Right cardiac atrium (tissue), 5 donors: Measurements from ENCODE around the gene F13A1. TPM values are rescaled to one million over a fixed set of nuclear protein-coding genes. Genes with fewer than 3 reads are reported as not detected.

ENCODE experiments used
- ATAC-seq, 2 donors: fragments of 200-7000 bp; cut with Tn5 transposase; one replicate each; pipeline versions ENCODE4 v1.8.0 to v1.9.1; 2020; ENCODE audit warnings: moderate library complexity in 2 of 2, mild to moderate bottlenecking in 1 of 2
- DNase-seq, 3 donors: peaks; one replicate each; pipeline ENCODE4 v3.0.0-alpha.2; 2020
- H3K27ac ChIP-seq: one replicate; pipeline ENCODE4 v1.5.1; 2013; ENCODE audit warnings: mild to moderate bottlenecking, low read length, control low read depth, moderate library complexity
- H3K27me3 ChIP-seq: one replicate; pipeline ENCODE4 v1.6.1; 2013; ENCODE audit not compliant: control insufficient read depth, insufficient read depth
- H3K4me1 ChIP-seq: one replicate; pipeline ENCODE4 v1.6.1; 2013; ENCODE audit warnings: low read length; ENCODE audit not compliant: control insufficient read depth, insufficient read depth
- H3K4me3 ChIP-seq: one replicate; pipeline ENCODE4 v1.5.1; 2013; ENCODE audit warnings: low read length, control low read depth
- H3K9me3 ChIP-seq: one replicate; pipeline ENCODE4 v1.6.1; 2013; ENCODE audit warnings: low read length; ENCODE audit not compliant: control insufficient read depth
- WGBS: extraction: QIAGEN DNeasy Blood & Tissue Kit; methylation state at CpG from one replicate; pipeline ENCODE4 v1.1.7; 2013; 5-methylcytosine and 5-hydroxymethylcytosine counted together
- intact Hi-C, 4 donors: fragments of 100-400 bp; cut with DNase I; formaldehyde crosslinking; loops; one replicate each; pipeline versions ENCODE4 v1.11.0 to v1.14.0; 2022 to 2023
- polyA plus RNA-seq: library from polyadenylated mRNA; stranded (reverse); fragments of 200-250 nt; gene quantifications from one replicate; pipeline ENCODE4 v1.2.3, GENCODE V29; 2013
- total RNA-seq, 4 donors: library from RNA; stranded (reverse); fragmentation: NEBNext Ultra II Directional; extraction: Animal tissue kit (Norgen Biotek cat#: 25700); gene quantifications; one replicate each; pipeline ENCODE4 v1.2.1, GENCODE V29; 2021
- donor health status: healthy with polysubstance abuse.
- donor health status: DM: no; HTN: yes; CAD: no.
- donor health status: DM: no; HTN: no; CAD: no.
- donor health status: DM: no; HTN: yes; CAD: no; lungs with severe emphysema.
- donor health status: DM: yes; HTN: yes; CAD: no.

Gene F13A1
- total and polyA plus RNA-seq, 5 donors = 9.4 to 140 (median 80.1) TPM

DNA sequence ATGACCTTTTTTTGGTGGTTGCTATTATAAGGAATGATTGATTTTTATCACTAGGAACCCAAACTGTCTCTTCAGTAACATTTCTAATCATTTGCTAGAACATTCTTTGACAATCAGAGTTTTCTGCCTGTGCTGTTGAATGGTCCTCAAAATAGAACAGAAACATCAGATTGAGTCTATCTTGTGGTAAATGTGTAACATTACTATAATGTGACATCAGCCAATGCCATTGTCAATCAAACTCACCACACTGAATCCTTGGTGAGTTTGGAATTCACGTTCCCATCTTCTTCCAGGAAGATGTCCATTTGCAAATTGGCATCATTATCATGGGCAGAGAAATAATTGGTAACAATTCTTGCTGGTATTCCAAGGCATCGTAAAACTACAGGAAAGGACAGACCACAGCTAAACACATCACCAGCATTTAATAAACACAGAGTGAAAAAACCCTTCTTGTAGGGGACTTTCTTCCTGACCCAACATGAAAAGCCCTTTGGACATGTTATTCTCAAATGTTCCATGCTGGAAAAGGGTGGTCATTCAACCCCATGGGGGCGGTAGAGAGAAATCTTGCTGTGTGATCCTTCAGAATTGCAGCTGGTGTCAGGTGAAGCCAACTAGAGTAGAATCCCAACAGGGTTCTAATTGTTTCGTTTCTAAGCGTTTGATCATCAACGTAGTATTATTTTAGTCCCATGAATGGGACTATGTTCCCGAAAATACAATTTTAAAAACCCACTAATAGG lies 98.5 kb downstream of the F13A1 start:
- Histone ChIP-seq H3K27ac (no peak overlapping the region), H3K9me3 (no peaks in the 10 kb centered on the region), H3K4me1 (no peaks in the 10 kb centered on the region), H3K27me3 (no peaks in the 10 kb centered on the region), H3K4me3 (no peak overlapping the region)
- intact Hi-C loops = no loop called here
- 48% methylated on average over 7 of the region's 7 CpGs for WGBS
- no peak for ATAC-seq
- no peak for DNase-seq

GRCh38 chr6:6220718-6221117 lies 99.7 kb downstream of the F13A1 start:
- H3K9me3 ChIP-seq = no peaks in the 10 kb centered on the region
- no peak overlapping the region for H3K4me3 ChIP-seq
- WGBS = 62% methylated on average over 2 of the region's 2 CpGs
- ATAC-seq (no peak), DNase-seq (no peak)
- H3K27ac ChIP-seq = no peak overlapping the region
- no peaks in the 10 kb centered on the region for H3K27me3 ChIP-seq
- no peaks in the 10 kb centered on the region for H3K4me1 ChIP-seq
- intact Hi-C loops = no loop called here

DNA sequence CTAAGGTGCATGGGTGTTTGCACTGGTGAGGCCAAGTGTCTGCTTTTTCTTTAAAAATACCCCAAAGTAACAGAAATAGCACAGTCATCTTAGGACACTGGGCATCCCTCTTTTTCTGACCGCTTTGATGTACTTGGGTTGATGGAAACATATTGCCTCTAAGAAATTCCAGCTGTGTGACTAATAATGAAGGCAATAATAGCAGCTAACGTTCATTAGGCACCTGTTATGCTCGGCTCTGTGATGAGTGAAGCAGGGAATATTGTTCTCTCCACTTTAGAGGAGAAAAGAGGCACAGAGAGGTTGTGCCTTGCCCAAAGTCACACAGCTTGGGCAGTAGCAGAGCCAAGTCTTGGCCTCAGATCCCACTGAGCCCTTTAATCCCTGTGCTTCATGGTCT lies 100.7 kb downstream of the F13A1 start:
- Histone ChIP-seq H3K4me3 (no peak overlapping the region), H3K27me3 (no peaks in the 10 kb centered on the region), H3K27ac (no peak overlapping the region), H3K4me1 (no peaks in the 10 kb centered on the region), H3K9me3 (no peaks in the 10 kb centered on the region)
- 75% methylated on average over 3 of the region's 3 CpGs for WGBS
- intact Hi-C loops = no loop called here
- DNase-seq (no peak), ATAC-seq (peak in 1 of 2 donors; percentile 22)

GRCh38 chr6:6218759-6219085 lies 101.7 kb downstream of the F13A1 start:
- DNase-seq = peak in 1 of 3 donors; percentile 21
- Histone ChIP-seq H3K4me3 (no peak overlapping the region), H3K4me1 (no peaks in the 10 kb centered on the region), H3K27me3 (no peaks in the 10 kb centered on the region), H3K27ac (no peak overlapping the region), H3K9me3 (no peaks in the 10 kb centered on the region)
- WGBS = 41% methylated on average over 3 of the region's 3 CpGs
- intact Hi-C loops = no loop called here
- peak; percentile 69 to 83 for ATAC-seq

- WGBS = 64% methylated on average over 11 of the region's 11 CpGs
- DNase-seq = peak in 1 of 3 donors; percentile 39
- Histone ChIP-seq H3K4me1 (no peaks in the 10 kb centered on the region), H3K27ac (no peak overlapping the region), H3K4me3 (no peak overlapping the region), H3K27me3 (no peaks in the 10 kb centered on the region), H3K9me3 (no peaks in the 10 kb centered on the region)
- peak; percentile 21 to 40 for ATAC-seq
- intact Hi-C loops = no loop called here
Observed at GRCh38 chr6:6217855-6218758, 102.4 kb downstream of the F13A1 start.

DNA sequence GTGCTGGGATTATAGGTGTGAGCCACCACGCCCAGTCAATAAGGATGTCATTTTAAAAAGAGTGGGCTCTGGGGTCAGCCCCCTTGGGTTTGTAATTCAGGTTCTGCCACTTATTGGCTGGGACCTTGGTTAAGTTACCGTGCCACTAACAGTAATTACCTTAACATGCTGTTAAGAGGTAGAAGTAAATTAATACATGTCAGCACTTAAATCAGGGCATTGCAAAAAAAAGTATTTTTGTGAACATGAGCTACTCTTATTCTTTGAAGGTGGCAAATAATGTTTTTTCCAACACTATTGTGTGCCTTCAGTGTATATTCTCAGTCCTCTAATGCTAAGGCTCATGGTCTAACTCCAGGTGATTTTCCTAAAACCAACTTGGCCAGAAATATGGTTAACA lies 109.5 kb downstream of the F13A1 start:
- intact Hi-C loops = no loop called here
- no peak for ATAC-seq
- WGBS = 85% methylated on average over 2 of the region's 2 CpGs

GRCh38 chr6:6202886-6203285 lies 117.6 kb downstream of the F13A1 start:
- ATAC-seq (no peak), DNase-seq (no peak)
- Histone ChIP-seq H3K27ac (no peak overlapping the region), H3K27me3 (no peaks in the 10 kb centered on the region), H3K4me1 (peaks cover 2% of the 10 kb centered on the region), H3K4me3 (no peak overlapping the region), H3K9me3 (no peaks in the 10 kb centered on the region)
- intact Hi-C loops = no loop called here
- WGBS = 76% methylated on average over 2 of the region's 2 CpGs

More for the DNA sequence above, 109.5 kb downstream of the F13A1 start:
- Histone ChIP-seq H3K9me3 (no peaks in the 10 kb centered on the region), H3K27ac (no peak overlapping the region), H3K4me1 (no peaks in the 10 kb centered on the region), H3K4me3 (no peak overlapping the region), H3K27me3 (no peaks in the 10 kb centered on the region)
- no peak for DNase-seq

DNA sequence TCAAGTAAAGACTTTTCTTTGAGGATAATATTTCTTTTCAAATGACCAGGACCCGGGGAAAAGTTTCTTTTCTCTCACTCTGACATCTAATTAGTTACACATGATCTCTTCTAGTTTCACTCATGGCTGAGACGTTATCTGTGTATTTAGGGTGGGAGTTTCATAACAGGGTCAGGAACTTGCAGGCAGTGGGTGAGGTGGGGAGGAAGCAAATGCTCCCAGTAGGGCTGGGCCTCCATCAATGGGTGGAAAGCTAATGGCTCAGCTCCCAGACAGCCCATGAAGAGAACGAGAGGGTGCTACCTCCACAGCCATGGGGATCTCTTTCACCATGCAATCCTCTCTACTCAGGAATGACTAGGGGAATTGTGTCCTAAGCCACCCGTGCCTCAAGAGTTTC lies 119.3 kb downstream of the F13A1 start:
- DNase-seq (no peak), ATAC-seq (peak; percentile 14 to 40)
- intact Hi-C loops = no loop called here
- Histone ChIP-seq H3K4me1 (peaks cover 2% of the 10 kb centered on the region), H3K27me3 (no peaks in the 10 kb centered on the region), H3K27ac (no peak overlapping the region), H3K9me3 (no peaks in the 10 kb centered on the region), H3K4me3 (no peak overlapping the region)
- WGBS = 47% methylated on average over 4 of the region's 4 CpGs

DNA sequence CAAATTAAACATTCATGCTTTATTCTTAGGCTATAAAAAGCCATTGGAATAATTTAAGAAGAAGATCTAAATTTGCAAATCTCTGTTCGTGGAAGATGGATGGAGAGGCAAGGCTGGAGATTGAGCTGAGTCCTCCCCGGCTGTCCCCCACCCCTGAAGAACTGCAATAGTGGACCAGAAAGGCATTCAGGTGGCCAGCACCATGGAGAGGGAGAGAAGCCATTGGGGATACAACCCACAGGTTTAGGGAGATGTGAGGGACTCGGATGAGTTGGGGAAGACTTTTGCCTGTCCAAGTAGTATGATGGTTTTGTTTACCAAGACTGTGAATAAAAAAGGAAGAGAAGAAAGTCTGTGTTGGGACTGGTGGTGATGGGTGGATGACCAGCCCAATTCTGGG lies 120.8 kb downstream of the F13A1 start:
- ATAC-seq = no peak
- Histone ChIP-seq H3K9me3 (no peaks in the 10 kb centered on the region), H3K4me3 (no peak overlapping the region), H3K4me1 (peaks cover 2% of the 10 kb centered on the region), H3K27me3 (no peaks in the 10 kb centered on the region), H3K27ac (no peak overlapping the region)
- DNase-seq = no peak
- 82% methylated on average over 3 of the region's 3 CpGs for WGBS
- intact Hi-C loops = no loop called here

GRCh38 chr6:6196762-6197161 lies 123.7 kb downstream of the F13A1 start:
- WGBS = 56% methylated on average over 3 of the region's 3 CpGs
- ATAC-seq = no peak
- intact Hi-C loops = no loop called here

DNA sequence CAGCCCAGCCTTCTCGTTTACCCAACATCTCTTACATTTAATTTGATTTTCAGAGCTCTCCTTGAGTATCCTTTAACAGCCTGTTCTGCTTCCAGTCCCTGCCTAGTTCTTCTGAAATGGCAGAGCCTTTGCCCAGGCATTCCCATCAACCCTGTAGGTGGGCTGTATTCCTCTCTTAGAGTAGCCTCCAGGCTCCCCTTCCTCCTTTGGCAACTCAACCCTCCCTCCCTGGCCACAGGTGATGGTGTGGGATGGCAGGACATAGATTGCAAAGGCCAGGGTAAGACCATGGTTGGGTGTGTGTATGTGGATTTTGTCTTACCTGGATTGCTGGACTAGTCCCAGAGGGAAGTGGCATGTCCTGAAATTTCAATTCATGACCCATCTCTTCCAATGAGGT lies 125.4 kb downstream of the F13A1 start:
- H3K4me3 ChIP-seq = no peak overlapping the region
- H3K4me1 ChIP-seq = no peaks in the 10 kb centered on the region
- no peaks in the 10 kb centered on the region for H3K27me3 ChIP-seq
- H3K27ac ChIP-seq = no peak overlapping the region
- H3K9me3 ChIP-seq = no peaks in the 10 kb centered on the region
- intact Hi-C loops = no loop called here
- DNase-seq (no peak), ATAC-seq (no peak)
- 84% methylated on average over 1 of the region's 1 CpG for WGBS

More at GRCh38 chr6:6196762-6197161, 123.7 kb downstream of the F13A1 start:
- no peak overlapping the region for H3K27ac ChIP-seq
- peaks cover 2% of the 10 kb centered on the region for H3K4me1 ChIP-seq
- no peaks in the 10 kb centered on the region for H3K27me3 ChIP-seq
- no peaks in the 10 kb centered on the region for H3K9me3 ChIP-seq
- DNase-seq = no peak
- H3K4me3 ChIP-seq = no peak overlapping the region
